ENCODE results near the gene MPC2. TPM values are rescaled to one million over a fixed set of nuclear protein-coding genes. Genes with fewer than 3 reads are reported as not detected.
"Not testable (repeated sequence)": the region's sequence is repeated elsewhere in the genome, so short reads cannot be mapped to it uniquely, and the experiment has no call there.

Gene MPC2
- total RNA-seq, 4 donors from 2014 or later: 12.1 to 33.7 (median 26.0) TPM

DNA sequence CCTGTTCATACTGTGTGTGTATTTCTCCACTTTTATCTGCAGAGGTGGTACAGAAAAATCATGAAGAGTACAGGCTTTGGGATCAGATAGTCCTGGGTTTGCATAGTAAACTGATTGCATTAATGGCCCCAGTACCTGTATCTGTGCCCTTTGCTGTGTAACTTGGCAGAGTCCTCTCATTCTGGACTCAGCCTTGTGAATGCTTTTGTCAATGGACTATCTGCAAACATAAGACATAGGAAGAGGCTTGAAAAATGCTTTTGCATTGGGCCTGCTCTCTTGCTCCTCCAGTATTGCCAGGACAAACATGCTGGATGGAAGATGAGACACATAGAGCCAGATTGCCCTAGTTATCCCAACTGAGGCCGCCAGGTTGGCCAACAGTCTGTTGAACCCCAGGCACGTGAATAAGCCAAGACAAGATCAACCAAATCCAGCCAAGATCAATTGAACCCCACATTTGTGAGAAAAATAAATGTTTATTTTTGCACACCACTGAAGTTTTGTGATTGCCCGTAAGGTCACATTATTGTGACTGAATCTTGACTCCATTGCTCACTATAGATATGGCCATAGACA is 60.2 kb downstream of the MPC2 start:
- 93 to 94% methylated on average over 3 of the region's 3 CpGs for WGBS, 2 donors
- DNase-seq (ENCODE audit: low spot score in 2 of 2): no peak
- intact Hi-C loops (cut with DNase I; ENCODE audit: low total_unique reads): no loop called here

GRCh38 chr1:167871331-167871730 is 65.5 kb downstream of the MPC2 start:
- no peak overlapping the region for H3K4me3 ChIP-seq (ENCODE audit: low read depth, poor library complexity, severe bottlenecking)
- intact Hi-C loops (cut with DNase I; ENCODE audit: low total_unique reads): no loop called here
- TF ChIP-seq, protein P1, sequence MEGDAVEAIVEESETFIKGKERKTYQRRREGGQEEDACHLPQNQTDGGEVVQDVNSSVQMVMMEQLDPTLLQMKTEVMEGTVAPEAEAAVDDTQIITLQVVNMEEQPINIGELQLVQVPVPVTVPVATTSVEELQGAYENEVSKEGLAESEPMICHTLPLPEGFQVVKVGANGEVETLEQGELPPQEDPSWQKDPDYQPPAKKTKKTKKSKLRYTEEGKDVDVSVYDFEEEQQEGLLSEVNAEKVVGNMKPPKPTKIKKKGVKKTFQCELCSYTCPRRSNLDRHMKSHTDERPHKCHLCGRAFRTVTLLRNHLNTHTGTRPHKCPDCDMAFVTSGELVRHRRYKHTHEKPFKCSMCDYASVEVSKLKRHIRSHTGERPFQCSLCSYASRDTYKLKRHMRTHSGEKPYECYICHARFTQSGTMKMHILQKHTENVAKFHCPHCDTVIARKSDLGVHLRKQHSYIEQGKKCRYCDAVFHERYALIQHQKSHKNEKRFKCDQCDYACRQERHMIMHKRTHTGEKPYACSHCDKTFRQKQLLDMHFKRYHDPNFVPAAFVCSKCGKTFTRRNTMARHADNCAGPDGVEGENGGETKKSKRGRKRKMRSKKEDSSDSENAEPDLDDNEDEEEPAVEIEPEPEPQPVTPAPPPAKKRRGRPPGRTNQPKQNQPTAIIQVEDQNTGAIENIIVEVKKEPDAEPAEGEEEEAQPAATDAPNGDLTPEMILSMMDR (IDR thresholded peaks at IDR 0.05): no peak
- no peak for TF ChIP-seq POLR2A (IDR thresholded peaks at IDR 0.05)
- no peak for DNase-seq (ENCODE audit: low spot score in 2 of 2)

More for the DNA sequence above, 60.2 kb downstream of the MPC2 start:
- no peak overlapping the region for H3K4me3 ChIP-seq (ENCODE audit: low read depth, poor library complexity, severe bottlenecking)
- TF ChIP-seq, protein P1 (IDR thresholded peaks at IDR 0.05): no peak
- TF ChIP-seq POLR2A (IDR thresholded peaks at IDR 0.05): no peak

DNA sequence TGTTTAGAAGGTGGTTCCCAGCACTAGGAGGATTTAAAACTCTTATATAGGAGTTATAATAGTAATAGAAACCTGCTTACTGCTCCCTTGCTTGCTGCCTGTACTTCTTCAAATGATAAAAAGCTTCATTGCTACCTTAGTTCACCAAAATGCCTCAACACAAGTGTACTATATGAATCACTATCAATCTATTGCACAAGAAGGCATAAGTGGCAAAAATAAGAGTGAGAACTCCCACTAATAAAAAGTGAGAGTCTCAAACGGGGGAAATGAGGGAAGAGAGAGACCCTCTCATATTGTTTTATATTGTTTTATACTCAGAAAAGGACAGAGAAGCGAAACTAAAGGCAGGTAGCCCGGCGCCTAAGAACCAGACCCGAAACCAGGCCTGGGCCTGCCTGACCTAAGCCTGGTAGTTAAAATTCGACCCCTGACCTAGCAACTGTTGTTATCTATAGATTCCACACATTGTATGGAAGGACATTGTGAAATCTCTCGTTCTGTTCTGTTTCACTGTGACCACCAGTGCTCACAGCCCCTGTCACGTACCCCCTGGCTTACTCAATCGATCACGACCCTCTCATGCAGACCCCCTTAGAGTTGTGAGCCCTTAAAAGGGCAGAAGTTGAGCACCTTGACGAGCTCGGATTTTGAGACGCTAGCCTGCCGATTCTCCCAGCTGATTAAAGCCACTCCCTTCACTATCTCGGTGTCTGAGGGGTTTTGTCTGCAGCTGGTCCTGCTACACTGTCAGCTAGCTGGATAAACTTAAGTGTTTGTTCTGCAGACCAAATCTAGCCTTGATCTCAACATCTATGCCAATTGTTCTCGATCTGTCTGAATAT is 67.5 kb downstream of the MPC2 start:
- DNase-seq (ENCODE audit: low spot score in 2 of 2); H3K4me3 ChIP-seq (ENCODE audit: low read depth, poor library complexity, severe bottlenecking); intact Hi-C loops (cut with DNase I; ENCODE audit: low total_unique reads): not testable (repeated sequence)
- WGBS, 2 donors: 75 to 76% methylated on average over 16 of the region's 16 CpGs

DNA sequence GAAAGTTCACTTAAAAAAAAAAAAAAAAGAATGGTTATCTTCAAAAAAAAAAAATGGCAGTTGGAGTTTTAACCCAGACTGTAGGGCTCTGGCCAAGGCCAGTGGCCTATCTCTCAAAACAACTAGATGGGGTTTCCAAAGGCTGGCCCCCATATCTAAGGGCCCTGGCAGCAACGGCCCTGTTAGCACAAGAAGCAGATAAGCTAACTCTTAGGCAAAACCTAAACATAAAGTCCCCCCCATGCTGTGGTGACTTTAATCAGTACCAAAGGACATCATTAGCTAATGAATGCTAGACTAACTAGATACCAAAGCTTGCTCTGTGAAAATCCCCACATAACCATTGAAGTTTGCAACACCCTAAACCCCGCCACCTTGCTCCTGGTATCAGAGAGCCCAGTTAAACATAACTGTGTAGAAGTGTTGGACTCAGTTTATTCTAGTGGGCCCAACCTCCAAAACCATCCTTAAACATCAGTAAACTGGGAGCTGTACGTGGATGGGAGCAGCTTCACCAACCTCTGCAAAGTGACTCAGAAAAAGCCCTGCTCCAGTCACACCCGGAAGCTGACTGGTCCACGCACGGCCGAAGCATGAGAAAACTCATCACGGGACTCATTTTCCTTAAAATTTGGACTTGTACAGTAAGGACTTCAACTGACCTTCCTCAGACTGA is 70.0 kb downstream of the MPC2 start:
- 96 to 97% methylated on average over 8 of the region's 8 CpGs for WGBS, 2 donors
- H3K4me3 ChIP-seq (ENCODE audit: low read depth, poor library complexity, severe bottlenecking); intact Hi-C loops (cut with DNase I; ENCODE audit: low total_unique reads); DNase-seq (ENCODE audit: low spot score in 2 of 2): not testable (repeated sequence)

Other genes with a start within 250 kb of the MPC2 start
- gene MPZL1, start 215.1 kb downstream of the MPC2 start, total RNA-seq: 10 to 100 TPM; 24.9 to 54.6 (median 30.9) TPM
- under 1 TPM in 2 of 4 donors, not detected in 2; 0.07 to 0.10 TPM for gene ADCY10, start 22.9 kb downstream of the MPC2 start, total RNA-seq
- 10 to 100 TPM; 31.9 to 57.7 (median 50.4) TPM for gene DCAF6, start 389 bp downstream of the MPC2 start, total RNA-seq
- gene GPR161, start 199.9 kb upstream of the MPC2 start, total RNA-seq: 1 to 10 TPM in 3 of 4 donors, under 1 TPM in 1; 0.97 to 5.9 (median 1.6) TPM
- gene TIPRL, start 241.9 kb upstream of the MPC2 start, total RNA-seq: 10 to 100 TPM; 13.2 to 21.8 (median 18.6) TPM